Lower lobe of right lung (tissue), 2 donors: Measurements from ENCODE around the gene PDE4B. TPM values are rescaled to one million over a fixed set of nuclear protein-coding genes. Genes with fewer than 3 reads are reported as not detected.
"Not testable (repeated sequence)": the region's sequence is repeated elsewhere in the genome, so short reads cannot be mapped to it uniquely, and the experiment has no call there.

ENCODE experiments used
- ATAC-seq, 2 donors: fragments of 200-7000 bp; cut with Tn5 transposase; one replicate each; pipeline ENCODE4 v1.9.1; 2020 to 2022; ENCODE audit warnings: mild to moderate bottlenecking in 2 of 2, moderate library complexity in 2 of 2
- DNase-seq: peaks from one replicate; pipeline ENCODE4 v3.0.0-alpha.2; 2020
- H3K27ac ChIP-seq: fragments of 200-600 bp; one replicate; pipeline ENCODE4 v1.8.0; 2022
- H3K27me3 ChIP-seq: fragments of 200-600 bp; one replicate; pipeline ENCODE4 v1.8.0; 2022; ENCODE audit warnings: low read depth
- H3K36me3 ChIP-seq: fragments of 200-600 bp; one replicate; pipeline ENCODE4 v1.8.0; 2022; ENCODE audit warnings: mild to moderate bottlenecking
- H3K4me1 ChIP-seq: fragments of 200-600 bp; one replicate; pipeline ENCODE4 v1.8.0; 2022
- H3K4me3 ChIP-seq: fragments of 200-600 bp; one replicate; pipeline ENCODE4 v1.8.0; 2022; ENCODE audit warnings: mild to moderate bottlenecking
- H3K9me3 ChIP-seq: fragments of 200-600 bp; one replicate; pipeline ENCODE4 v1.8.0; 2022
- CTCF ChIP-seq: fragments of 200-600 bp; IDR thresholded peaks from one replicate; pipeline ENCODE4 v1.8.0; 2022; ENCODE audit warnings: antibody characterized with exemption, mild to moderate bottlenecking
- intact Hi-C: fragments of 100-400 bp; cut with DNase I; formaldehyde crosslinking; loops from one replicate; pipeline ENCODE4 v1.11.0; 2022
- total RNA-seq: library from RNA; stranded (reverse); fragmentation: NEBNext Ultra II Directional; extraction: Animal tissue kit (Norgen Biotek cat#: 25700); gene quantifications from one replicate; pipeline ENCODE4 v1.2.1, GENCODE V29; 2021
- donor health status: DM: no; HTN: yes; CAD: no; lungs with severe emphysema.

PDE4B gene
- total RNA-seq, 1 donor from 2014 or later = 26.9 TPM

- DNase-seq (no peak), ATAC-seq (peak; percentile 65 to 69)
- Histone ChIP-seq H3K27ac (no peak overlapping the region), H3K9me3 (no peaks in the 10 kb centered on the region), H3K4me1 (no peaks in the 10 kb centered on the region), H3K36me3 (no peaks in the 10 kb centered on the region), H3K27me3 (no peaks in the 10 kb centered on the region), H3K4me3 (no peak overlapping the region)
- no peak for TF ChIP-seq CTCF
- intact Hi-C loops = no loop called here
These were observed 523.0 kb downstream of the PDE4B start for GRCh38 chr1:66315671-66316070.

DNA sequence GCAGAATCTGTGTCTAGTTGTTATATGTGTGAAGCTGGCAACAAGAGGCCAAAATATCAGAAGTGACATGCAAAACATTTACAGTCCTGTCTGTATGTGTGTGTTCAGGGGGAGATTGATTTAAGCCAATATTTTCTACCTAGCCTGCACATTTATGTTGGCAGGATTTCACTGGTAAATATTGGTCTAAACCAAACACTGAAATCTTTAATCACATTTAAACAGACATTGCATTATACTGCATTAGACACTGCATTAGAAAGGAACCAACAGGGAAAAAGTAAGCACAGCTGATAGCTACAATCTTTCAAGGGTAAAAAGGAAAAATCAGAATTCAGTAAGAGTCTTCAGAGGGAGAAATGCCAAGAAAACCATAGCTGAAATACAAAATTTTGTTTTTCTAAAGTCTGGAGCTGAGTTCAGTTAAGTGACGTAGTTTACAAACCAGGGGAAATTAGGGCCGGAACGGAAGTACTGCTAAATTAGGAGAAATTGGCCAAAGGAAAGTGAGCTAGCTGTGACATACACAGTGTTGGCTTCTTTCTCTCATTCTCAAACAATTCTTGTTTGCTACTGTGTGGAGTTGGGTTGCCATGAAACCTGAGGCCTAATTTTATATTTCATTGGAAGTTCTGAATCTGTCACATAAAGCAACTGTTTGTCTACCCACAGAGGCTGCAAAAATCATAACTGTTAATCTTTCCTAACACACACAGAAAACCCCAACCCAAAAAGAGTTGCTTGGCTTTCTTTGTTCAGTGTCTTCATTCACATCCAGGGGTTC, 524.0 kb downstream of the PDE4B start:
- peak; percentile 67 to 69 for ATAC-seq
- Histone ChIP-seq H3K9me3 (no peaks in the 10 kb centered on the region), H3K27me3 (no peaks in the 10 kb centered on the region), H3K4me3 (no peak overlapping the region), H3K4me1 (no peaks in the 10 kb centered on the region), H3K27ac (peak overlapping the region; percentile 33), H3K36me3 (no peaks in the 10 kb centered on the region)
- DNase-seq = no peak
- intact Hi-C loops = no loop called here
- TF ChIP-seq CTCF = no peak

DNA sequence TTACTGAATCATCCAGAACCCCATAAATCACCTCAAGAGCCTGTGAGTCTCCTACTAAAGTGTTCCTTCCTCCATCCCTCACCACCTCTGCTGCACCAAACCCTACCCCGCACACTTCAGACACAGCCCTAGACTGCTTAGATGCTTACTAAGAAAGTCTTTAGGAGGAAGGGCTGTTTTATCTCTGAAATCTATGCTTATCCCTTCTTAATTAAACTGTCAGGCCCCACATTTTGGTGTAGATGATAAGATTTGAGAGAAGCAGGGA, 524.5 kb downstream of the PDE4B start:
- Histone ChIP-seq H3K27ac (peak overlapping the region; percentile 33), H3K9me3 (no peaks in the 10 kb centered on the region), H3K4me3 (no peak overlapping the region), H3K4me1 (no peaks in the 10 kb centered on the region), H3K27me3 (no peaks in the 10 kb centered on the region), H3K36me3 (no peaks in the 10 kb centered on the region)
- no peak for TF ChIP-seq CTCF
- DNase-seq = no peak
- no peak for ATAC-seq
- intact Hi-C loops = no loop called here

DNA sequence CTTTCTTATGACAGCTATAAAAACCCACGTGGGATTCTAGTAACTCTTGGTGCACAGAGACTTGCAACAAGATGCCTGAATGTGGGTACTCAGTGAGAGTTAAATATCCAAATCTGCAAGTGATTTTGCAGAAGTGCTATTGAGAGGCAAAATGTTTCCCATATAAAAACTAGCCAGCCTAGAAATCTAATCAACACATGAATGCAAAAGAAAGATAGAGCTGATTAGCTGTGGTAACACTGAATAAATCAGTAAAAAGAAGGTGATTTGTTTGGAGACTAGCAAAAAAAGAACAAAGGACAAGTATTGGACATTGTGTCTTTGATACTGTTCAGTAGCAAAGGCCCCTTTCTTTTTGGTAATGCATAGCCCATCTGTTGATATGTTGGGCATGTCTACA, 527.5 kb downstream of the PDE4B start:
- Histone ChIP-seq H3K27ac (no peak overlapping the region), H3K4me3 (no peak overlapping the region), H3K27me3 (no peaks in the 10 kb centered on the region), H3K36me3 (no peaks in the 10 kb centered on the region), H3K9me3 (no peaks in the 10 kb centered on the region), H3K4me1 (no peaks in the 10 kb centered on the region)
- intact Hi-C loops = no loop called here
- TF ChIP-seq CTCF = no peak
- DNase-seq (no peak), ATAC-seq (no peak)

DNA sequence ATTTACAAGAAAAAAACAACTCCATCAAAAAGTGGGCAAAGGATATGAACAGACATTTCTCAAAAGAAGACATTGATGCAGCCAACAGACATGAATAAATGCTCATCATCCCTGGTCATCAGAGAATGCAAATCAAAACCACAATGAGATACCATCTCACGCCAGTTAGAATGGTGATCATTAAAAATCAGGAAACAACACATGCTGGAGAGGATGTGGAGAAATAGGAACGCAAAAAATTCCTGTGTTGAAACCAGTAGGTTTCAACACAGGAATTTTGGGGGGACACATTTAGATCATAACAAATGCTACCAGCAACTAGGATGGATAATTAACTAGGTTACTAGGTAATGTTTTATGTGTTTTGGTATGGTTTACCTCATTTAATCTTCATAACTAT, 529.8 kb downstream of the PDE4B start:
- DNase-seq, H3K4me3 ChIP-seq, H3K36me3 ChIP-seq, intact Hi-C loops, H3K27ac ChIP-seq, H3K9me3 ChIP-seq, ATAC-seq, H3K27me3 ChIP-seq, H3K4me1 ChIP-seq: not testable (repeated sequence)

- Histone ChIP-seq H3K27ac (no peak overlapping the region), H3K27me3 (no peaks in the 10 kb centered on the region), H3K9me3 (no peaks in the 10 kb centered on the region), H3K4me1 (no peaks in the 10 kb centered on the region), H3K36me3 (no peaks in the 10 kb centered on the region), H3K4me3 (no peak overlapping the region)
- no peak for ATAC-seq
- TF ChIP-seq CTCF = no peak
- no peak for DNase-seq
- intact Hi-C loops = no loop called here
These were observed 531.4 kb downstream of the PDE4B start for GRCh38 chr1:66323958-66324625.
